Parathyroid adenoma (tissue), 2 donors: ENCODE data around the gene NRXN3.

Experiments
- H2AFZ ChIP-seq: fragments of 300-600 bp; sonication (generic); one replicate; pipeline ENCODE4 v1.7.0; 2017; ENCODE audit warnings: antibody characterized with exemption, mild to moderate bottlenecking
- H3K27ac ChIP-seq: fragments of 300-600 bp; sonication (generic); one replicate; pipeline ENCODE4 v1.7.0; 2017
- H3K27me3 ChIP-seq: fragments of 300-600 bp; sonication (generic); one replicate; pipeline ENCODE4 v1.7.0; 2017; ENCODE audit warnings: low read length; ENCODE audit not compliant: control insufficient read depth, insufficient read depth
- H3K36me3 ChIP-seq: fragments of 300-600 bp; sonication (generic); one replicate; pipeline ENCODE4 v1.7.0; 2017; ENCODE audit warnings: low read length; ENCODE audit not compliant: control insufficient read depth, insufficient read depth
- H3K4me1 ChIP-seq: fragments of 300-600 bp; sonication (generic); one replicate; pipeline ENCODE4 v1.7.0; 2017; ENCODE audit warnings: control low read depth
- H3K4me2 ChIP-seq: fragments of 300-600 bp; sonication (generic); one replicate; pipeline ENCODE4 v1.7.0; 2017; ENCODE audit warnings: low read length
- H3K4me3 ChIP-seq: fragments of 300-600 bp; sonication (generic); one replicate; pipeline ENCODE4 v1.7.0; 2017; ENCODE audit warnings: low read depth, low read length
- H3K79me2 ChIP-seq: fragments of 300-600 bp; sonication (generic); one replicate; pipeline ENCODE4 v1.7.0; 2017; ENCODE audit warnings: control low read depth
- H3K9ac ChIP-seq: fragments of 300-600 bp; sonication (generic); one replicate; pipeline ENCODE4 v1.7.0; 2017; ENCODE audit warnings: mild to moderate bottlenecking
- H3K9me3 ChIP-seq: fragments of 300-600 bp; sonication (generic); one replicate; pipeline ENCODE4 v1.7.0; 2017; ENCODE audit warnings: low read length; ENCODE audit not compliant: control insufficient read depth
- TF ChIP-seq, protein P1 (sequence below): fragments of 300-600 bp; sonication (generic); IDR thresholded peaks from one replicate; pipeline ENCODE4 v1.7.0; 2017; ENCODE audit warnings: antibody characterized with exemption, mild to moderate bottlenecking
- donor health status: primary hyperparathyroidism.

Gene NRXN3

DNA sequence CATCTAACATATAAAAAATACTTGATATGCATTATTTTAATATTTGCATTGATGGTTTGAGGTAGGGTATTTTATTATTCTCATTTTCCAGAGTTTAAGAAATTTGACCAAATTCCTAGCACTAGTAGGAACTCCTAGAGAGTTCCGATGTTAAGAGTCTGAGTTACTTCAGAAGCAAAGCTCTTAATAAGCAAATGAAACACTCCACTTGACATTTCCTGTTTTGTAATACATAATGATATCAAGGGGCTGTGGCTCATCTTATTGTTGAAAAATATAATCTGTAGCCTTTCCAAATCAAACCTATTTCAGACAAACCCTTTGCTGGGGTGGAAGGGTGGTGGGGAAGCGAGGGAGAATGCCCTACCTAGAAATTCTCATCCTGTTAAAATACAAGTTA lies 1685.6 kb downstream of the NRXN3 start:
- Histone ChIP-seq H3K9ac (no peak overlapping the region), H3K4me1 (no peaks in the 10 kb centered on the region), H3K36me3 (no peaks in the 10 kb centered on the region), H3K27me3 (no peaks in the 10 kb centered on the region), H3K27ac (no peak overlapping the region), H3K79me2 (no peaks in the 10 kb centered on the region), H2AFZ (no peak overlapping the region), H3K4me2 (no peak overlapping the region), H3K9me3 (no peaks in the 10 kb centered on the region), H3K4me3 (no peak overlapping the region)
- TF ChIP-seq, protein P1, sequence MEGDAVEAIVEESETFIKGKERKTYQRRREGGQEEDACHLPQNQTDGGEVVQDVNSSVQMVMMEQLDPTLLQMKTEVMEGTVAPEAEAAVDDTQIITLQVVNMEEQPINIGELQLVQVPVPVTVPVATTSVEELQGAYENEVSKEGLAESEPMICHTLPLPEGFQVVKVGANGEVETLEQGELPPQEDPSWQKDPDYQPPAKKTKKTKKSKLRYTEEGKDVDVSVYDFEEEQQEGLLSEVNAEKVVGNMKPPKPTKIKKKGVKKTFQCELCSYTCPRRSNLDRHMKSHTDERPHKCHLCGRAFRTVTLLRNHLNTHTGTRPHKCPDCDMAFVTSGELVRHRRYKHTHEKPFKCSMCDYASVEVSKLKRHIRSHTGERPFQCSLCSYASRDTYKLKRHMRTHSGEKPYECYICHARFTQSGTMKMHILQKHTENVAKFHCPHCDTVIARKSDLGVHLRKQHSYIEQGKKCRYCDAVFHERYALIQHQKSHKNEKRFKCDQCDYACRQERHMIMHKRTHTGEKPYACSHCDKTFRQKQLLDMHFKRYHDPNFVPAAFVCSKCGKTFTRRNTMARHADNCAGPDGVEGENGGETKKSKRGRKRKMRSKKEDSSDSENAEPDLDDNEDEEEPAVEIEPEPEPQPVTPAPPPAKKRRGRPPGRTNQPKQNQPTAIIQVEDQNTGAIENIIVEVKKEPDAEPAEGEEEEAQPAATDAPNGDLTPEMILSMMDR = no peak

DNA sequence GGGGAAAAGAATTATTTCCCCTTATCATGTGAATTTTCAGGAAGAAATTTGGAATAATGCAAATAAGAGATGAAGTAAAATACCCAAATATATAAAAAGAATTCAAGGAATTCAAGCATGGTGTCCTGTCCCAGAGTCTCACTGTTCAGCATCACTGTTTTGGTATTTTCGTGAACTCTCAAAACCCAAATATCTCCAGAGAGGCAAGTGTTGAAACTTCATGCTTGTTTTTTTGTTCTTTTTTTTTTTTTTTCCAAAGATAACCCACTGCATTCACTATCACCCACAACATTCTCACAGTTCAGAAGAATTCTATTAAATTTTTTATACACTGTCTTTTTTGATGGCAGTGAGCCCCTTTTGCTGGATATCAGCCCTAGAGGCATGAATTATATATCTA lies 1686.2 kb downstream of the NRXN3 start:
- no peaks in the 10 kb centered on the region for H3K79me2 ChIP-seq
- no peak overlapping the region for H3K4me2 ChIP-seq
- TF ChIP-seq, protein P1 = no peak
- no peak overlapping the region for H2AFZ ChIP-seq
- H3K9me3 ChIP-seq = no peaks in the 10 kb centered on the region
- no peaks in the 10 kb centered on the region for H3K36me3 ChIP-seq
- no peak overlapping the region for H3K9ac ChIP-seq
- no peak overlapping the region for H3K27ac ChIP-seq
- H3K4me1 ChIP-seq = no peaks in the 10 kb centered on the region
- no peaks in the 10 kb centered on the region for H3K27me3 ChIP-seq
- no peak overlapping the region for H3K4me3 ChIP-seq

DNA sequence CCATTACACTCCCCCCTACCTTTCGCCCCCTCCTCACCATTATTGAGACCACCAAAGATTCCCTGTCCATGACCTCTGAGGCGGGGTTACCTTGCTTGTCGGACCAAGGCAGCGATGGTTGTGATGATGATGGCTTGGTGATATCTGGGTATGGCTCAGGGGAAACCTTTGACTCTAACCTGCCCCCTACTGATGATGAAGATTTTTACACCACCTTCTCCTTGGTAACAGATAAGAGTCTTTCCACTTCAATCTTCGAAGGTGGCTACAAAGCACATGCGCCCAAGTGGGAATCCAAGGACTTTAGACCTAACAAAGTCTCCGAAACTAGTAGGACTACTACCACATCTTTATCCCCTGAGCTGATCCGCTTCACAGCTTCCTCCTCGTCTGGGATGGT lies 1690.9 kb downstream of the NRXN3 start:
- no peaks in the 10 kb centered on the region for H3K4me1 ChIP-seq
- no peaks in the 10 kb centered on the region for H3K9me3 ChIP-seq
- no peak overlapping the region for H3K27ac ChIP-seq
- TF ChIP-seq, protein P1 = no peak
- no peak overlapping the region for H3K4me2 ChIP-seq
- H3K9ac ChIP-seq = no peak overlapping the region
- H3K36me3 ChIP-seq = no peaks in the 10 kb centered on the region
- H3K4me3 ChIP-seq = no peak overlapping the region
- no peak overlapping the region for H2AFZ ChIP-seq
- no peaks in the 10 kb centered on the region for H3K27me3 ChIP-seq
- no peaks in the 10 kb centered on the region for H3K79me2 ChIP-seq

DNA sequence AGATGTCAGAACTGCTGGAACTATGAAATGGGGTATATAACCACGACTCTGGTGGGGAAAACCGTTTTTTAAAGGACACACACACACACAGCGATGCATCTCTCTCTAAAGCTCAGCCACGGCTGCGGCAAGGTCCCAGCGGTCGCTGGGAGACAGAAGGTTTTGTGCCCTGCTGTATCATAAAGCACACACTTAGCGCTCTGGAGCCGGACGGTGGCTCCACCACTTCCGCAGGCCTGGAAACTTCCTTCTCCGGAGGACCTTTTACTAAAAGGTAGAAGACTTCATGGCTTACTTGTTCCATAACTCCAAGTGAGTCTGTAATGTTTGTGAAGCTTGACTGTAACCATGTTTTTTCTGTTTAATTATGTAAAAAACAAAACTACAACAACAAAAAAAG lies 1691.9 kb downstream of the NRXN3 start:
- Histone ChIP-seq H3K9me3 (no peaks in the 10 kb centered on the region), H3K36me3 (no peaks in the 10 kb centered on the region), H3K27me3 (no peaks in the 10 kb centered on the region), H3K9ac (no peak overlapping the region), H3K4me2 (no peak overlapping the region), H3K79me2 (no peaks in the 10 kb centered on the region), H3K27ac (no peak overlapping the region), H2AFZ (no peak overlapping the region), H3K4me3 (no peak overlapping the region), H3K4me1 (no peaks in the 10 kb centered on the region)
- TF ChIP-seq, protein P1 = no peak

DNA sequence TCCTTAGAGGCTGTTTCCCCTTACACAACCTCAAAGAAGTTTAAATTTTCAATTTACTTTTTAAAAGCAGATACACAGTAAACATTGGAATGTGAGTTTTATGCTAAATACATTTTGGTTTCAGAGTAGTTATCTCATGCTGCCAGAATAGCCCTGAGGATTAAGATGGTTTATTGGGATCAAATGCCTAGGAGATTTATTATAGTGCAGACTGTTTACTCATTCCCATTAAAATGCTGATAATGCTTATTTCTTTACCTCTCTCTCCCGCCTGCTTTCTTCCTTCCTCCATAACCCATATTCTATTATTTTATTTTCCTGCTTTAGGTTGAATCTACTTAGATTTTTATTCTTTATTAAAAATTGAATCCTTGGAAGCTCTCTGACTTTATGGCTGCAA lies 1701.0 kb downstream of the NRXN3 start:
- H3K79me2 ChIP-seq = no peaks in the 10 kb centered on the region
- no peak overlapping the region for H3K4me3 ChIP-seq
- no peak overlapping the region for H3K4me2 ChIP-seq
- no peaks in the 10 kb centered on the region for H3K9me3 ChIP-seq
- H3K36me3 ChIP-seq = no peaks in the 10 kb centered on the region
- no peaks in the 10 kb centered on the region for H3K27me3 ChIP-seq
- no peak overlapping the region for H3K27ac ChIP-seq
- H3K9ac ChIP-seq = no peak overlapping the region
- no peaks in the 10 kb centered on the region for H3K4me1 ChIP-seq
- TF ChIP-seq, protein P1 = no peak
- H2AFZ ChIP-seq = no peak overlapping the region
